A549 (cell line): ENCODE data around the gene SORD. TPM values are rescaled to one million over a fixed set of nuclear protein-coding genes. Genes with fewer than 3 reads are reported as not detected.

Source experiments
- ATAC-seq, 2 experiments: fragments of 200-7000 bp in 1 of 2; fragments of >200 bp in 1 of 2; cut with Nextera tagmentation in 1 of 2; cut with Tn5 transposase in 1 of 2; 3 replicates each; pipeline versions ENCODE4 v1.8.0 to v1.9.1; 2018 to 2020; ENCODE audit warnings: mild to moderate bottlenecking in 1 of 2, moderate library complexity in 1 of 2
- CTCF ChIA-PET: fragments of 300-600 bp; sonication (Branson Sonifier 250); formaldehyde crosslinking; extraction: SDS; loops from one replicate; lab custom pipeline; 2021; ENCODE audit warnings: antibody characterized with exemption, inconsistent platforms; lab: Yijun Ruan, JAX
- POLR2A ChIA-PET: fragments of 350-600 bp; formaldehyde crosslinking; extraction: SDS; loops from one replicate; lab custom pipeline; 2021; ENCODE audit warnings: antibody characterized with exemption, inconsistent platforms; lab: Yijun Ruan, JAX
- DNase-seq, 2 experiments: peaks; one replicate each; pipeline versions ENCODE4 v3.0.0 to v3.0.0-alpha.2; 2011 to 2016; ENCODE audit warnings: low read depth in 1 of 2, low spot score in 1 of 2
- FAIRE-seq: peaks from 2 replicates; lab custom pipeline; 2011; peaks lifted over from hg19 to GRCh38; lab: Jason Lieb, UNC
- H3K27ac ChIP-seq, 2 experiments: fragments of >200 bp; sonication (Bioruptor Twin); formaldehyde crosslinking; 3 replicates each; pipeline ENCODE4 v1.5.1; 2016 to 2017
- H3K4me1 ChIP-seq: fragments of >200 bp; sonication (Bioruptor Twin); formaldehyde crosslinking; 3 replicates; pipeline ENCODE4 v1.6.1; 2016
- H3K4me2 ChIP-seq: fragments of >200 bp; sonication (Bioruptor Twin); formaldehyde crosslinking; 3 replicates; pipeline ENCODE4 v1.6.1; 2016
- H3K4me3 ChIP-seq: fragments of >200 bp; sonication (Bioruptor Twin); formaldehyde crosslinking; 3 replicates; pipeline ENCODE4 v1.5.1; 2016
- H3K9me3 ChIP-seq: fragments of >200 bp; sonication (Bioruptor Twin); formaldehyde crosslinking; 3 replicates; pipeline ENCODE4 v1.6.1; 2016
- ATOH8 ChIP-seq: fragments of 250-450 bp; sonication (Bioruptor Pico); IDR thresholded peaks from 2 replicates; pipeline ENCODE4 v1.5.0; 2020; ENCODE audit warnings: low read depth, mild to moderate bottlenecking, moderate library complexity
- BCL3 ChIP-seq: fragments of >200 bp; sonication (Bioruptor Twin); formaldehyde crosslinking; IDR thresholded peaks from 3 replicates; pipeline ENCODE4 v1.6.1; 2016
- CBX2 ChIP-seq: fragments of 200-600 bp; sonication (generic); IDR thresholded peaks from 2 replicates; pipeline ENCODE4 v1.6.1; 2016; ENCODE audit warnings: low read depth, mild to moderate bottlenecking, borderline replicate concordance
- EHF ChIP-seq: fragments of 250-450 bp; sonication (Bioruptor Pico); IDR thresholded peaks from 2 replicates; pipeline ENCODE4 v1.5.0; 2020; ENCODE audit warnings: mild to moderate bottlenecking
- ESRRA ChIP-seq: fragments of 150-350 bp; IDR thresholded peaks from 2 replicates; pipeline ENCODE4 v1.6.1; 2014; ENCODE audit warnings: mild to moderate bottlenecking, low read length, borderline replicate concordance
- GATA3 ChIP-seq: IDR thresholded peaks from 2 replicates; pipeline ENCODE4 v1.6.1; 2012; ENCODE audit warnings: borderline replicate concordance
- HDAC2 ChIP-seq: fragments of 200-600 bp; sonication (generic); IDR thresholded peaks from 2 replicates; pipeline ENCODE4 v1.6.1; 2016
- HEYL ChIP-seq: fragments of 250-450 bp; sonication (Bioruptor Pico); IDR thresholded peaks from 2 replicates; pipeline ENCODE4 v1.8.0; 2021; ENCODE audit warnings: mild to moderate bottlenecking, moderate library complexity
- HOXA7 ChIP-seq: fragments of 250-450 bp; sonication (Bioruptor Pico); IDR thresholded peaks from 2 replicates; pipeline ENCODE4 v1.5.0; 2020; ENCODE audit warnings: mild to moderate bottlenecking, moderate library complexity
- HOXB13 ChIP-seq: fragments of 250-450 bp; sonication (Bioruptor Pico); IDR thresholded peaks from 2 replicates; pipeline ENCODE4 v1.5.0; 2020; ENCODE audit warnings: low read depth, mild to moderate bottlenecking, moderate library complexity
- JUNB ChIP-seq: fragments of >200 bp; sonication (Bioruptor Twin); formaldehyde crosslinking; IDR thresholded peaks from 2 replicates; pipeline ENCODE4 v1.6.1; 2016
- KDM5A ChIP-seq: fragments of 200-600 bp; sonication (generic); IDR thresholded peaks from 2 replicates; pipeline ENCODE4 v1.6.1; 2016; ENCODE audit warnings: antibody characterized with exemption, mild to moderate bottlenecking
- MAZ ChIP-seq: fragments of 150-350 bp; IDR thresholded peaks from 2 replicates; pipeline ENCODE4 v1.6.1; 2014; ENCODE audit warnings: antibody characterized with exemption, low read depth, low read length, borderline replicate concordance
- NFE2L2 ChIP-seq: fragments of 150-350 bp; conservative IDR thresholded peaks from 2 replicates; pipeline ENCODE4 v1.6.1; 2014; ENCODE audit warnings: low read length
- NR3C1 ChIP-seq: fragments of >200 bp; sonication (Bioruptor Twin); formaldehyde crosslinking; IDR thresholded peaks from 3 replicates; pipeline ENCODE4 v1.6.1; 2017
- PBX3 ChIP-seq: IDR thresholded peaks from 2 replicates; pipeline ENCODE4 v1.6.1; 2012
- RAD21 ChIP-seq, 2 experiments: fragments of >200 bp in 1 of 2; sonication (Bioruptor Twin) in 1 of 2; formaldehyde crosslinking in 1 of 2; IDR thresholded peaks in 1 of 2; conservative IDR thresholded peaks in 1 of 2; 2 replicates in 1 of 2; 3 replicates in 1 of 2; pipeline ENCODE4 v1.6.1; 2012 to 2018; ENCODE audit warnings: inconsistent platforms in 1 of 2
- RARB ChIP-seq: fragments of 250-450 bp; sonication (Bioruptor Pico); IDR thresholded peaks from 2 replicates; pipeline ENCODE4 v1.8.0; 2021; ENCODE audit warnings: mild to moderate bottlenecking, moderate library complexity
- RCOR1 ChIP-seq: fragments of 150-350 bp; IDR thresholded peaks from 2 replicates; pipeline ENCODE4 v1.6.1; 2014; ENCODE audit warnings: antibody characterized with exemption, low read length, low read depth
- RNF2 ChIP-seq: fragments of 200-600 bp; sonication (generic); IDR thresholded peaks from 2 replicates; pipeline ENCODE4 v1.6.1; 2016; ENCODE audit warnings: low read depth, mild to moderate bottlenecking, antibody characterized with exemption, moderate library complexity, borderline replicate concordance
- TFCP2L1 ChIP-seq: fragments of 250-450 bp; sonication (Bioruptor Pico); IDR thresholded peaks from 2 replicates; pipeline ENCODE4 v1.5.0; 2021; ENCODE audit warnings: mild to moderate bottlenecking
- TP53 ChIP-seq: fragments of 250-450 bp; sonication (Bioruptor Pico); IDR thresholded peaks from 2 replicates; pipeline ENCODE4 v1.5.0; 2021; ENCODE audit warnings: mild to moderate bottlenecking, moderate library complexity
- USF2 ChIP-seq: fragments of 450-650 bp; IDR thresholded peaks from 2 replicates; pipeline ENCODE4 v1.6.1; 2014; ENCODE audit warnings: antibody characterized with exemption
- ZNF302 ChIP-seq: fragments of 250-450 bp; sonication (Bioruptor Pico); IDR thresholded peaks from 2 replicates; pipeline ENCODE4 v1.9.0; 2021; ENCODE audit warnings: inconsistent platforms, mild to moderate bottlenecking, moderate library complexity
- WGBS: methylation state at CpG from one replicate; pipeline ENCODE4 v1.1.6; 2017; ENCODE audit errors: missing lambda C conversion rate; 5-methylcytosine and 5-hydroxymethylcytosine counted together
- polyA plus RNA-seq, 4 experiments: library from polyadenylated mRNA; depleted of rRNA in 3 of 4; stranded (reverse); fragments of >200 nt; fragmentation: RNase III in 1 of 4; extraction: RNeasy Plus Mini Kit Qiagen cat#74134 plus additional on column Dnase treatment in 1 of 4; gene quantifications; 2 replicates in 3 of 4; 3 replicates in 1 of 4; pipeline ENCODE4 v1.2.3, GENCODE V29; 2011 to 2017

SORD gene
- polyA plus RNA-seq, 2 of the 4 experiments (the other 2 are of a cell fraction): 37.6 to 49.8 TPM

- no peak for ATAC-seq
- CTCF ChIA-PET: no interaction called here
These were observed 88.6 kb downstream of the SORD start for GRCh38 chr15:45111390-45112142.

GRCh38 chr15:45112143-45112590 lies 89.2 kb downstream of the SORD start:
- 49% methylated on average over 10 of the region's 13 CpGs for WGBS
- ATAC-seq: no peak

More at GRCh38 chr15:45111390-45112142, 88.6 kb downstream of the SORD start:
- no peak for DNase-seq
- 73% methylated on average over 4 of the region's 71 CpGs for WGBS
- no peak overlapping the region for H3K4me2 ChIP-seq
- TF ChIP-seq ZNF302 (no peak), CBX2 (no peak), TFCP2L1 (CRISPR knock-in tag) (no peak), RCOR1 (no peak)
- no peak overlapping the region for H3K4me3 ChIP-seq
- H3K27ac ChIP-seq: no peak overlapping the region
- no peaks in the 10 kb centered on the region for H3K9me3 ChIP-seq
- FAIRE-seq: no peak
- POLR2A ChIA-PET: no interaction called here
- no peaks in the 10 kb centered on the region for H3K4me1 ChIP-seq

GRCh38 chr15:45112591-45113379 lies 89.8 kb downstream of the SORD start:
- DNase-seq (peak in 1 of 2 experiments; percentile 13), ATAC-seq (peak; percentile 41 to 56), FAIRE-seq (no peak)
- Histone ChIP-seq H3K4me2 (peak overlapping the region; percentile 59), H3K4me1 (no peaks in the 10 kb centered on the region), H3K9me3 (no peaks in the 10 kb centered on the region), H3K4me3 (peak overlapping the region; percentile 8; the same call in 1 of the 3 replicates), H3K27ac (no peak overlapping the region)
- ChIA-PET POLR2A (no interaction called here), CTCF (interaction anchor here (0.7 to 1.2 kb wide), 4 partner anchors 12 to 74 kb away, joined by 3 read pairs; no protein-coding TSS in a partner anchor)
- TF ChIP-seq RNF2 (no peak), RARB (CRISPR knock-in tag) (no peak), HDAC2 (no peak), NFE2L2 (no peak), PBX3 (no peak), NR3C1 (no peak), HOXB13 (no peak), GATA3 (no peak), RAD21 (conservative IDR thresholded peaks at IDR 0.05 in 1 of 2, IDR thresholded peaks at IDR 0.05 in 1 of 2) (no peak), JUNB (no peak), ATOH8 (CRISPR knock-in tag) (no peak), MAZ (no peak), USF2 (no peak), EHF (CRISPR knock-in tag) (no peak), BCL3 (no peak), TP53 (no peak), ESRRA (no peak), HEYL (CRISPR knock-in tag) (no peak)
- 33% methylated on average over 29 of the region's 58 CpGs for WGBS

More at GRCh38 chr15:45112143-45112590, 89.2 kb downstream of the SORD start:
- ChIA-PET CTCF (no interaction called here), POLR2A (no interaction called here)
- no peaks in the 10 kb centered on the region for H3K4me1 ChIP-seq
- H3K9me3 ChIP-seq: no peaks in the 10 kb centered on the region
- H3K4me3 ChIP-seq: no peak overlapping the region
- DNase-seq (no peak), FAIRE-seq (no peak)
- H3K4me2 ChIP-seq: peak overlapping the region; percentile 59; the same call in 2 of the 3 replicates
- TF ChIP-seq HDAC2 (no peak), HOXA7 (no peak), ESRRA (no peak), ZNF302 (no peak), KDM5A (no peak)
- H3K27ac ChIP-seq: no peak overlapping the region
